ENCODE measurements around the gene MGLL.

Gene MGLL

DNA sequence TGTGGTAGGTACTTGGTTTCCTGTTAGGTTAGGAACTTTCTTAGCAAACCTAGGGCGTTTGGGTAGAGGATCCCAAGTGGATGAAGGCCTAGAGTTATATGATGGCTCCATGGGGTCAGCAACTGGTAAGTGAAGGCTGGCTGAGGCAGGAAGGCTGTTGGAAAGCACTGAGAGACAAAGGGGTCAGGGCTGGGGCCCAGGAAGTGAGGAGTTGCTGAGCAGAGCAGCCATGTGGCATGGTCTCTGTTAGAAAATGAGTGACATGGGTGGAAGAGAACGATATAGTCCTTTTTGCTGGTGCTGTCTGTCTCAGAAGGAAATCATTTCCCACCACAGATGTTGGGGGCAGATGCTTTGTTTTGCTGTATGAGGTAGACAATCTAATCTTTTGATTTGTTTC, 34.5 kb upstream of the MGLL start:
- Histone ChIP-seq H2AFZ (ENCODE audit: low read length) (no peak overlapping the region), H3K27me3 (ENCODE audit: insufficient read depth, low read length) (no peaks in the 10 kb centered on the region), H3K79me2 (ENCODE audit: insufficient read depth, low read length) (no peaks in the 10 kb centered on the region), H3K4me1 (ENCODE audit: insufficient read depth, low read length, severe bottlenecking) (peaks cover 3% of the 10 kb centered on the region), H3K9me2 (ENCODE audit: low read depth, low read length) (no peaks in the 10 kb centered on the region), H3K36me3 (ENCODE audit: insufficient read depth, low read length) (no peaks in the 10 kb centered on the region), H3K4me2 (ENCODE audit: low read length) (no peak overlapping the region), H3F3A (ENCODE audit: insufficient read depth, low read length) (no peaks in the 10 kb centered on the region), H3K9me3 (ENCODE audit: low read length) (no peaks in the 10 kb centered on the region), H3K27ac (ENCODE audit: low read depth, low read length, poor library complexity, severe bottlenecking) (no peak overlapping the region), H3K4me3 (ENCODE audit: low read depth, low read length, poor library complexity, severe bottlenecking) (no peak overlapping the region), H3K9ac (ENCODE audit: low read length) (no peak overlapping the region), H4K20me1 (ENCODE audit: insufficient read depth, low read length) (no peaks in the 10 kb centered on the region)
- no peak for TF ChIP-seq CTCF (IDR thresholded peaks at IDR 0.05; ENCODE audit: low read length)
- no peak for TF ChIP-seq EZH2 (IDR thresholded peaks at IDR 0.05; ENCODE audit: borderline replicate concordance, low read length)

DNA sequence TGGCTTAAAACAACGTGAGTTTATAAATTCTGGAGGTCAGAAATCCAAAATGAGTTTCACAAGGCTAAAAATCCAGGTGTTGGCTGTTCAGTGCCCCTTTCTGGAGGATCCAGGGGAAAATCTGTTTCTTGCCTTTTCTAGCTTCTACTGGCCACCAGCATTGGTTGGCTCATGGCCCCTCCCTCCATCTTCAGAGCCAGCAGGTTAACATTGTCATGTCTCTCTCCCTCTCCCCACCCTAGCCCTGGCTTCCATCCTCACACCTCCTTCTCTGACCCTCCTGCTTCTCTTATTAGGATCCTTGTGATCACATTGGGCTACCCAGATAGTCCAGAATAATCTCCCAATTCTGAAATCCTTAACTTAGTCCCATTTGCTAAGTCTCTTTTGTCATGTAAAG, 32.9 kb upstream of the MGLL start:
- H3K4me2 ChIP-seq (ENCODE audit: low read length): no peak overlapping the region
- no peaks in the 10 kb centered on the region for H3K79me2 ChIP-seq (ENCODE audit: insufficient read depth, low read length)
- no peaks in the 10 kb centered on the region for H3K9me2 ChIP-seq (ENCODE audit: low read depth, low read length)
- H2AFZ ChIP-seq (ENCODE audit: low read length): no peak overlapping the region
- no peak overlapping the region for H3K27ac ChIP-seq (ENCODE audit: low read depth, low read length, poor library complexity, severe bottlenecking)
- no peaks in the 10 kb centered on the region for H3F3A ChIP-seq (ENCODE audit: insufficient read depth, low read length)
- no peaks in the 10 kb centered on the region for H3K9me3 ChIP-seq (ENCODE audit: low read length)
- H3K9ac ChIP-seq (ENCODE audit: low read length): no peak overlapping the region
- H3K36me3 ChIP-seq (ENCODE audit: insufficient read depth, low read length): no peaks in the 10 kb centered on the region
- TF ChIP-seq EZH2 (IDR thresholded peaks at IDR 0.05; ENCODE audit: borderline replicate concordance, low read length) (no peak), CTCF (IDR thresholded peaks at IDR 0.05; ENCODE audit: low read length) (no peak)
- no peaks in the 10 kb centered on the region for H3K27me3 ChIP-seq (ENCODE audit: insufficient read depth, low read length)
- peaks cover 3% of the 10 kb centered on the region for H3K4me1 ChIP-seq (ENCODE audit: insufficient read depth, low read length, severe bottlenecking)
- no peaks in the 10 kb centered on the region for H4K20me1 ChIP-seq (ENCODE audit: insufficient read depth, low read length)
- no peak overlapping the region for H3K4me3 ChIP-seq (ENCODE audit: low read depth, low read length, poor library complexity, severe bottlenecking)

- Histone ChIP-seq H3F3A (ENCODE audit: insufficient read depth, low read length) (no peaks in the 10 kb centered on the region), H4K20me1 (ENCODE audit: insufficient read depth, low read length) (no peaks in the 10 kb centered on the region), H3K9ac (ENCODE audit: low read length) (no peak overlapping the region), H3K9me2 (ENCODE audit: low read depth, low read length) (no peaks in the 10 kb centered on the region), H3K4me1 (ENCODE audit: insufficient read depth, low read length, severe bottlenecking) (peaks cover 3% of the 10 kb centered on the region), H3K27ac (ENCODE audit: low read depth, low read length, poor library complexity, severe bottlenecking) (no peak overlapping the region), H3K4me2 (ENCODE audit: low read length) (peak overlapping the region; percentile 49; the same call in 1 of the 2 replicates), H3K27me3 (ENCODE audit: insufficient read depth, low read length) (no peaks in the 10 kb centered on the region), H3K4me3 (ENCODE audit: low read depth, low read length, poor library complexity, severe bottlenecking) (no peak overlapping the region), H3K79me2 (ENCODE audit: insufficient read depth, low read length) (no peaks in the 10 kb centered on the region), H2AFZ (ENCODE audit: low read length) (no peak overlapping the region), H3K36me3 (ENCODE audit: insufficient read depth, low read length) (no peaks in the 10 kb centered on the region), H3K9me3 (ENCODE audit: low read length) (no peaks in the 10 kb centered on the region)
- peak; percentile 46 for TF ChIP-seq CTCF (IDR thresholded peaks at IDR 0.05; ENCODE audit: low read length)
- TF ChIP-seq EZH2 (IDR thresholded peaks at IDR 0.05; ENCODE audit: borderline replicate concordance, low read length): no peak
Observed at GRCh38 chr3:127853681-127854080, 31.4 kb upstream of the MGLL start.

All from OCI-LY1 (cell line).